Right renal pelvis (tissue), 4 donors: ENCODE measurements around the gene DNAJC8. TPM values are rescaled to one million over a fixed set of nuclear protein-coding genes. Genes with fewer than 3 reads are reported as not detected.
A peak's percentile ranks its signal among the peaks of the same experiment; 100 is the strongest.

Source experiments
- DNase-seq, 4 donors: peaks; one replicate each; pipeline ENCODE4 v3.0.0-alpha.2; 2013; ENCODE audit warnings: low read depth in 4 of 4, low spot score in 3 of 4, missing footprints in 1 of 4
- polyA plus RNA-seq, 4 donors: library from polyadenylated mRNA; unstranded; fragments of 120-200 nt; gene quantifications; one replicate each; pipeline ENCODE4 v1.2.1, GENCODE V29; 2013; ENCODE audit not compliant: insufficient read length in 4 of 4

The DNAJC8 gene
- polyA plus RNA-seq, 4 donors = 147 to 176 (median 171) TPM

GRCh38 chr1:28208818-28209441 is 23.9 kb downstream of the DNAJC8 start:
- peak in 2 of 4 donors; percentile 26 to 33 for DNase-seq

- no peak for DNase-seq
Observed at GRCh38 chr1:28205243-28205642, 27.6 kb downstream of the DNAJC8 start.

- no peak for DNase-seq
Observed at GRCh38 chr1:28200234-28200873, 32.5 kb downstream of the DNAJC8 start.

- no peak for DNase-seq
Observed at GRCh38 chr1:28199328-28200233, 33.2 kb downstream of the DNAJC8 start.

GRCh38 chr1:28197682-28198415 is 35.0 kb downstream of the DNAJC8 start:
- no peak for DNase-seq

GRCh38 chr1:28196330-28196729 is 36.5 kb downstream of the DNAJC8 start:
- no peak for DNase-seq

- DNase-seq = no peak
Observed at GRCh38 chr1:28195780-28196179, 37.0 kb downstream of the DNAJC8 start.

GRCh38 chr1:28194326-28195035 is 38.3 kb downstream of the DNAJC8 start:
- DNase-seq = no peak

- DNase-seq = no peak
Observed at GRCh38 chr1:28193701-28194161, 39.1 kb downstream of the DNAJC8 start.

GRCh38 chr1:28190996-28191645 is 41.7 kb downstream of the DNAJC8 start:
- no peak for DNase-seq

- DNase-seq = no peak
Observed at GRCh38 chr1:28190337-28190979, 42.4 kb downstream of the DNAJC8 start.

- no peak for DNase-seq
Observed at GRCh38 chr1:28185071-28185470, 47.8 kb downstream of the DNAJC8 start.

GRCh38 chr1:28180306-28181305 is 52.2 kb downstream of the DNAJC8 start:
- no peak for DNase-seq

GRCh38 chr1:28178690-28179485 is 53.9 kb downstream of the DNAJC8 start:
- DNase-seq = no peak

GRCh38 chr1:28176492-28177470 is 56.0 kb downstream of the DNAJC8 start, which contains the start of gene PTAFR:
Gene PTAFR, minus strand, starts transcription at chr1:28176690. Its CDS starts 25,669 bp downstream, at chr1:28151021.
- DNase-seq = no peak
